K562 (cell line): ENCODE results near the gene XKR3. TPM values are rescaled to one million over a fixed set of nuclear protein-coding genes. Genes with fewer than 3 reads are reported as not detected.

Source experiments
- CTCF ChIP-seq, 3 experiments: IDR thresholded peaks in 2 of 3; conservative IDR thresholded peaks in 1 of 3; 2 replicates each; pipeline ENCODE4 v1.5.1; 2011 to 2012; ENCODE audit warnings: low read length in 3 of 3, mild to moderate bottlenecking in 3 of 3, control low read depth in 2 of 3, improper control_type of control experiment in 1 of 3, inconsistent platforms in 1 of 3, low read depth in 1 of 3, mixed read lengths in 1 of 3, moderate library complexity in 1 of 3; ENCODE audit not compliant: insufficient read depth in 2 of 3
- DLX4 ChIP-seq: fragments of 250-450 bp; sonication (Bioruptor Pico); IDR thresholded peaks from 2 replicates; pipeline ENCODE4 v1.6.1; 2021; ENCODE audit warnings: mild to moderate bottlenecking
- HDAC2 ChIP-seq: fragments of 450-650 bp; IDR thresholded peaks from 2 replicates; pipeline ENCODE4 v1.6.1; 2016; ENCODE audit warnings: mild to moderate bottlenecking
- ILK ChIP-seq: fragments of 450-650 bp; IDR thresholded peaks from 2 replicates; pipeline ENCODE4 v1.6.1; 2016; ENCODE audit warnings: missing genetic modification characterization, low read depth, mild to moderate bottlenecking, missing compliant biosample characterization, moderate library complexity, borderline replicate concordance
- LCOR ChIP-seq: sonication (generic); formaldehyde crosslinking; IDR thresholded peaks from 2 replicates; pipeline ENCODE4 v1.8.0; 2022; ENCODE audit warnings: mild to moderate bottlenecking, missing genetic modification reagents
- MAX ChIP-seq: sonication (generic); formaldehyde crosslinking; IDR thresholded peaks from 2 replicates; pipeline ENCODE4 v1.9.0; 2022; ENCODE audit warnings: mild to moderate bottlenecking, missing genetic modification reagents
- NFE2 ChIP-seq: IDR thresholded peaks from 2 replicates; pipeline ENCODE4 v1.6.1; 2014; ENCODE audit warnings: antibody characterized with exemption, low read depth
- PHF20 ChIP-seq: fragments of 450-650 bp; IDR thresholded peaks from 2 replicates; pipeline ENCODE4 v1.6.1; 2018; ENCODE audit not compliant: partially characterized antibody
- PKNOX1 ChIP-seq: fragments of 450-650 bp; IDR thresholded peaks from 2 replicates; pipeline ENCODE4 v1.6.1; 2016
- RAD51 ChIP-seq: fragments of 450-650 bp; IDR thresholded peaks from 2 replicates; pipeline ENCODE4 v1.7.1; 2016; ENCODE audit warnings: low read depth, mild to moderate bottlenecking, borderline replicate concordance
- SMC3 ChIP-seq: conservative IDR thresholded peaks from 2 replicates; pipeline ENCODE4 v1.6.1; 2011; ENCODE audit warnings: low read depth, low read length, improper control_type of control experiment; ENCODE audit not compliant: insufficient read depth
- TARDBP ChIP-seq: fragments of 450-650 bp; IDR thresholded peaks from 2 replicates; pipeline ENCODE4 v1.6.1; 2016
- TCF7L2 ChIP-seq: fragments of 150-350 bp; IDR thresholded peaks from 2 replicates; pipeline ENCODE4 v1.6.1; 2016; ENCODE audit warnings: low read depth, mild to moderate bottlenecking, low read length, moderate library complexity
- TRIM28 ChIP-seq: fragments of 450-650 bp; IDR thresholded peaks from 2 replicates; pipeline ENCODE4 v1.6.1; 2017
- ZNF232 ChIP-seq: sonication (generic); formaldehyde crosslinking; IDR thresholded peaks from 2 replicates; pipeline ENCODE4 v1.8.0; 2022; ENCODE audit warnings: mild to moderate bottlenecking, missing genetic modification reagents
- ZNF3 ChIP-seq: fragments of 250-450 bp; sonication (Bioruptor Pico); IDR thresholded peaks from 2 replicates; pipeline ENCODE4 v1.5.0; 2021; ENCODE audit warnings: mild to moderate bottlenecking, moderate library complexity
- ZNF316 ChIP-seq: fragments of 450-650 bp; IDR thresholded peaks from 2 replicates; pipeline ENCODE4 v1.6.1; 2016
- ZNF436 ChIP-seq: fragments of 250-450, 450-650 bp; sonication (Bioruptor Pico); formaldehyde crosslinking; IDR thresholded peaks from 2 replicates; pipeline ENCODE4 v1.7.0; 2020; ENCODE audit warnings: mild to moderate bottlenecking
- ZNF583 ChIP-seq: fragments of 250-450 bp; sonication (Bioruptor Pico); IDR thresholded peaks from 2 replicates; pipeline ENCODE4 v1.4.0; 2020
- ZSCAN29 ChIP-seq: fragments of 450-650 bp; IDR thresholded peaks from 2 replicates; pipeline ENCODE4 v1.6.1; 2017
- polyA plus RNA-seq, 8 experiments: library from polyadenylated mRNA; depleted of rRNA in 4 of 8; stranded (reverse) in 5 of 8; unstranded in 3 of 8; fragments of >200 nt; fragmentation: Nextera tagmentation in 2 of 8; fragmentation: Illumina TruSeq in 1 of 8; extraction: Ambion mirVana in 2 of 8; extraction: Trizol in 1 of 8; gene quantifications; 2 replicates each; pipeline versions ENCODE4 v1.2.1 to v1.2.3, GENCODE V29; 2011 to 2014; ENCODE audit warnings: inconsistent platforms in 1 of 8, missing spikeins in 1 of 8
- total RNA-seq, 7 experiments: library from RNA; depleted of rRNA in 6 of 7; stranded (reverse); fragments of >200 nt in 6 of 7; fragmentation: Illumina TruSeq in 2 of 7; extraction: Trizol in 2 of 7; gene quantifications; 2 replicates each; pipeline versions ENCODE4 v1.2.1 to v1.2.3, GENCODE V29; 2011 to 2021; ENCODE audit warnings: low replicate concordance in 1 of 7
- TF ChIP-seq, protein P1 (sequence below): sonication (generic); formaldehyde crosslinking; IDR thresholded peaks from 2 replicates; pipeline ENCODE4 v1.5.0; 2020; ENCODE audit warnings: missing genetic modification reagents
- TF ChIP-seq, protein P2 (sequence below): fragments of 450-650 bp; IDR thresholded peaks from 2 replicates; pipeline ENCODE4 v1.6.1; 2016; ENCODE audit warnings: missing biosample characterization, missing genetic modification characterization
- TF ChIP-seq, protein P3 (sequence below): sonication (generic); formaldehyde crosslinking; IDR thresholded peaks from 2 replicates; pipeline ENCODE4 v1.8.1; 2023; ENCODE audit warnings: mild to moderate bottlenecking, missing genetic modification reagents

The XKR3 gene
- total and polyA plus RNA-seq, 9 of the 15 experiments (the other 6 are each of a cell fraction or from before 2014, with no cell fraction given): 3.5 to 11.5 (median 7.1) TPM

GRCh38 chr22:16783930-16784354 is 41.3 kb downstream of the XKR3 start (continued):
- TF ChIP-seq PKNOX1 (peak; percentile 96), ILK (tag) (no peak), NFE2 (peak; percentile 37; the same call in 1 of the 2 replicates), HDAC2 (0 out of 2 replicates have a peak, but pooled peaks have one; percentile 34), ZNF316 (peak; percentile 47), ZNF583 (CRISPR knock-in tag) (no peak), DLX4 (no peak), TCF7L2 (no peak), LCOR (no peak), TARDBP (no peak), SMC3 (0 out of 2 replicates have a peak, but pooled peaks have one; percentile 21), ZNF232 (CRISPR knock-in tag) (peak; percentile 62; the same call in 1 of the 2 replicates), PHF20 (no peak), MAX (CRISPR knock-in tag) (no peak), ZNF436 (CRISPR knock-in tag) (no peak), ZNF3 (CRISPR knock-in tag) (no peak), TRIM28 (peak; percentile 56; the same call in 1 of the 2 replicates), ZSCAN29 (0 out of 2 replicates have a peak, but pooled peaks have one; percentile 52), CTCF (IDR thresholded peaks at IDR 0.05 in 2 of 3, conservative IDR thresholded peaks at IDR 0.05 in 1 of 3; ENCODE audit: insufficient read depth in 2 of 3, low read depth in 1 of 3, low read length in 3 of 3) (peak; percentile 84 to 96 (median 88)), RAD51 (0 out of 2 replicates have a peak, but pooled peaks have one; percentile 6)
- TF ChIP-seq, protein P1, sequence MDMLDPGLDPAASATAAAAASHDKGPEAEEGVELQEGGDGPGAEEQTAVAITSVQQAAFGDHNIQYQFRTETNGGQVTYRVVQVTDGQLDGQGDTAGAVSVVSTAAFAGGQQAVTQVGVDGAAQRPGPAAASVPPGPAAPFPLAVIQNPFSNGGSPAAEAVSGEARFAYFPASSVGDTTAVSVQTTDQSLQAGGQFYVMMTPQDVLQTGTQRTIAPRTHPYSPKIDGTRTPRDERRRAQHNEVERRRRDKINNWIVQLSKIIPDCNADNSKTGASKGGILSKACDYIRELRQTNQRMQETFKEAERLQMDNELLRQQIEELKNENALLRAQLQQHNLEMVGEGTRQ (CRISPR knock-in tag): no peak
- TF ChIP-seq, protein P2, sequence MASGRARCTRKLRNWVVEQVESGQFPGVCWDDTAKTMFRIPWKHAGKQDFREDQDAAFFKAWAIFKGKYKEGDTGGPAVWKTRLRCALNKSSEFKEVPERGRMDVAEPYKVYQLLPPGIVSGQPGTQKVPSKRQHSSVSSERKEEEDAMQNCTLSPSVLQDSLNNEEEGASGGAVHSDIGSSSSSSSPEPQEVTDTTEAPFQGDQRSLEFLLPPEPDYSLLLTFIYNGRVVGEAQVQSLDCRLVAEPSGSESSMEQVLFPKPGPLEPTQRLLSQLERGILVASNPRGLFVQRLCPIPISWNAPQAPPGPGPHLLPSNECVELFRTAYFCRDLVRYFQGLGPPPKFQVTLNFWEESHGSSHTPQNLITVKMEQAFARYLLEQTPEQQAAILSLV (tag): no peak
- TF ChIP-seq, protein P3, sequence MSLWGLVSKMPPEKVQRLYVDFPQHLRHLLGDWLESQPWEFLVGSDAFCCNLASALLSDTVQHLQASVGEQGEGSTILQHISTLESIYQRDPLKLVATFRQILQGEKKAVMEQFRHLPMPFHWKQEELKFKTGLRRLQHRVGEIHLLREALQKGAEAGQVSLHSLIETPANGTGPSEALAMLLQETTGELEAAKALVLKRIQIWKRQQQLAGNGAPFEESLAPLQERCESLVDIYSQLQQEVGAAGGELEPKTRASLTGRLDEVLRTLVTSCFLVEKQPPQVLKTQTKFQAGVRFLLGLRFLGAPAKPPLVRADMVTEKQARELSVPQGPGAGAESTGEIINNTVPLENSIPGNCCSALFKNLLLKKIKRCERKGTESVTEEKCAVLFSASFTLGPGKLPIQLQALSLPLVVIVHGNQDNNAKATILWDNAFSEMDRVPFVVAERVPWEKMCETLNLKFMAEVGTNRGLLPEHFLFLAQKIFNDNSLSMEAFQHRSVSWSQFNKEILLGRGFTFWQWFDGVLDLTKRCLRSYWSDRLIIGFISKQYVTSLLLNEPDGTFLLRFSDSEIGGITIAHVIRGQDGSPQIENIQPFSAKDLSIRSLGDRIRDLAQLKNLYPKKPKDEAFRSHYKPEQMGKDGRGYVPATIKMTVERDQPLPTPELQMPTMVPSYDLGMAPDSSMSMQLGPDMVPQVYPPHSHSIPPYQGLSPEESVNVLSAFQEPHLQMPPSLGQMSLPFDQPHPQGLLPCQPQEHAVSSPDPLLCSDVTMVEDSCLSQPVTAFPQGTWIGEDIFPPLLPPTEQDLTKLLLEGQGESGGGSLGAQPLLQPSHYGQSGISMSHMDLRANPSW (CRISPR knock-in tag): peak; percentile 36; the same call in 1 of the 2 replicates
